ENCODE measurements around the gene KPRP.

DNA sequence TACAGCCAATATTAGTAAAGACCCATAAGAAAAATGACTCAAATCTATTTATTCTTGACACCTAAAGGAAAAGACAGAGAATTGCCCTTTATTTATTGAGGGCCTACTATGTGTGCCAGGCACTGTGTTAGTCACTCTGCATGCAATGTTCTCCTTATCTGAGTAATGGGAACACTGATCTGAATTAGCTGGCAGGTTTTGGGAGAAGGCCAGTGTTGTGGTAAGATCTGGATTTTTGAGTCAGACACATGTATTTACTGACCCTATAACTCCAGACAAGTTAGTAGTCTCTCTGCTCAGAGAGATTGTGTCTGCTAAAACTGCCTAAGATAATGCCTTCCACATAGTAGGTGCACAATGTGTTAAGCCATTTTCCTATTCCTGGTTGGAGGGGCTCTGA lies 32.6 kb upstream of the KPRP start:
- TF ChIP-seq POLR2A (IDR thresholded peaks at IDR 0.05; ENCODE audit: low read depth, low read length) = no peak
- no peak for TF ChIP-seq POLR2AphosphoS5 (IDR thresholded peaks at IDR 0.05; ENCODE audit: low read depth, low read length)
